D341Med (cell line): ENCODE data around the gene ACTR10.
"Not testable (repeated sequence)": the region's sequence is repeated elsewhere in the genome, so short reads cannot be mapped to it uniquely, and the experiment has no call there.

Source experiments
- DNase-seq: peaks from one replicate; pipeline ENCODE4 v3.0.0; 2012; ENCODE audit warnings: low spot score

Gene ACTR10

DNA sequence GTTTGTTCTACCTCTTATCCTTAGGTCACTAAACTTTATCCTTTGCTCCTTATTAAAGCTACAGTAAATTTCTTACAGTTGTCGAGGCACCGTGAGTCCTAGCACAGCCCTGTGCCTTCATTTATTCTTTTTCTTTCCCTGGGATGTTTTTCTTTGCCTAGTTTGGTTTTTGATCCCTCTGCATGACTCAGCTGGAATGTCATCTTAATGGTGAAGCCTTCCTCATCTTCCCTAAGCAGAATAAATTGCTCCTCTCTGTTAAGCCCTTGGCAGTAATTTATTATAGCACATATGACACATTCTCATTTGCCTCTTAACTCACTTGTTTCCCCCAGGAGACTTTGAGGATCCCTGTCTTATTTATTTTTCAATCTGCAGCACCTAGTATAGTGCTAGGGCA lies 16.6 kb downstream of the ACTR10 start:
- DNase-seq, result peak; percentile 48

DNA sequence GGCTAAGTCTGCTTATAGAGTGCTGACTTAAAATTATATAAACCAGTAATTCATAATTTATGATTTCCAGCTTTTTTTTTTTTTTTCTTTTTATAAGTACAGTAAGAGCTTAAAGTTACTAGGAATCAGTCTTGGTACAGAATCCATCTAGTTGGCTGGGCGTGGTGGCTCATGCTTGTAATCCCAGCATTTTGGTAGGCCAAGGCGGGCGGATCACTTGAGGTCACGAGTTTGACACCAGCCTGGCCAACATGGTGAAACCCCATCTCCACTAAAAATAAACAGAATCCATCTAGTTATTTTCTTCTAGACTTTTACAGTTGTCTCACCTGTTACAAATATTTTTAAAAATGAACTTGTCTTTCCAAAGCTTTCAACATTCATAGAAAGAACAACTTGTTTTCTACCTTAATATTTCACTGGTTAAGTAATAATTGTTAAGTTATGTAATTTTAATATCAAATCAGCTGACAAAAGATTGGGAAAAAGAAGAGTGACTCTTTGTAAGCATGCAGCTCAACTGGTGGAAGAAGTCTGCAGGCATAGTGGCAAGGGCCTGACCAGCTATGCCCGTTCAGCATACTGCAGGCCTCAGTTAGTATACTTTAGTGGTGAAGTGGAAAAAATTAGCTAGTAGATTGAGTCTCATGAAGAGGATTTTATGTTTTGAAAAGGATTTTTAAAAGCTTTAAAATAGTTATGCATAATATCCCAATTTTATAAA lies 27.3 kb downstream of the ACTR10 start:
- no peak for DNase-seq

DNA sequence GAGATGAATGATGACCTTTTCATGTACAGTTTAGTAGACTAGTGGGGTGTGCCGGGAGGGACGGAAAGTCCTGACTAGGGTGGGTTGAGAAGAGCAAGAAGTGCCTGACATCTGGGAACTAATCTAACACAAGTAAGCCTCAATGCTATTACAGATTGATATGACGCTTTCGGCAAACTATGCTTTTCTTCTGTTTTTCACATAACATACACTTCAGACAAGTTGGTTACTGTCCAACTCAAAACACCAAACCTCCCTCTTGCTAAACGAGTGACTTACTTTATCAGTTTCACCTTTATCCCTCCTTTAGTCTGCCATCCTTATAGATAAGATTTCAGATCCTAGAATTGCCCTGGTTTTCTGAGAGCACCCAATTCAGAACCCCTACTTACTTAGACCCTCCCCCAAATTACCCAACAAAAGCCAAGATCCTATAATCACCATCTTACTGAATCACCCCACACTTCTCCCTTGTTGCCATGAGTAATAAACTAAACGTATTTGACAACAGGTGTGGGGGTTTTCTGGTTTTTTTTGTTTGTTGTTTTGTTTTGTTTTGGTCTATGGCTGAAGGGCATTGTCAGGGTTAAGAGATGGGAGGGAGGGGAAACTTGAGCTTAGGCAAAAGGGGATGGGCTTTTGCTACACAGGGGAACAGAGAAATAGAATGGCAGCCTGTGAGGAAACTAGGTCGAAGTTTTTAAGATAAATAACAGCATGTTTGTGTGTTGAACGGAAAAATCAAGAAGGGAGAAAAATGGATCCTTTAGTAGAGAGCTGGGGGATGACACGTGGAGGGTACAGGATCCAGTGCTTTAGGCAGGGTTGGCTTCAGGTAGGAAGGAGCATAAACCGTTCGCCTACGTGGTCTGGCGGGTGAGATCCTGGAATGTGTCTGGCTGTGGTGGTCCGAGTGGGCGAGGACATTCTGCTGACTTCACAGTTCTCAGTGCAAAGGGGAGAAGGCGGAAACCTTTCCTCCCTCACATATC lies 38.6 kb downstream of the ACTR10 start:
- DNase-seq, result peak; percentile 28

DNA sequence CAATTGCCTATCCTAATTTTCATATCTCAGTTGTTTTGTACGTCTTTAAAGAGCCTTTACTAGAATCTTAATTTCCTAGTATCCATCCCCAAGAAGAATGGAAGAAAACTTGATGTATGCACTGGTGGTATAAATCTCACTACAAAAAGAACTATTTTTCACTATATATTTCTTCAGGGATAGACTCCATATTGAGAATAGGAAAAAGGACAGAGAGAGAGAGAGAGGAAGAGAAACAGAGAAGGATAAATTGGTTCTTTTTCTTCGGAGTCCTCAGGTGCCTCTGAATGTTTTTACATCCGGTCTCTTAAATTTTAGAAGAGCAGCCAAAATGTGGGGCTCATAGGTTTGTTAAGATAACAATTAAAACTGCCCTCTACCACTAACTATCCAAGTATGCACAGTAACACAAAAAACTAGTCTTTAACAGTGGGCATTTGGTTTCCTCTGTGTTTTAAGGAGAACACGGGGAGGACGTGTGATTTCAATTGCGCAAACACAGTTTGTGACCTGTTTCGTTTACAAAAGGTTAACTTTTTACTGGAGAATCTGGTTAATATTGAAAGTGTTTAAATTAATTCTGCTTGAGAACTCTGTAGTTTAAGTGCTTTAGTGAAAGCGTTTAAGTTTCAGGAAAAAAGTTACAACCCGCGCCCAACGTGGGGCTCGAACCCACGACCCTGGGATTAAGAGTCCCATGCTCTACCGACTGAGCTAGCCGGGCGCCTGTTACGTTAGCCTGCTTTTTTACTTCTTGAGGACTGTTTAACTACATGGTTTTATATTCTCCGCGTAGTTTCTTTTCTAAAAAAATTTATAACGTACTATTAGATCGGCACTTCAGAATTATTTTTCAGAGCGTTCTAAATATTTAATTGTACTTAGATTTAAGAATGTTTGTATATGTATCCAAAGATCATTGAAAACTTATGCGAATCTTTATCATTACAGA lies 39.6 kb downstream of the ACTR10 start:
- DNase-seq, result peak; percentile 40

DNA sequence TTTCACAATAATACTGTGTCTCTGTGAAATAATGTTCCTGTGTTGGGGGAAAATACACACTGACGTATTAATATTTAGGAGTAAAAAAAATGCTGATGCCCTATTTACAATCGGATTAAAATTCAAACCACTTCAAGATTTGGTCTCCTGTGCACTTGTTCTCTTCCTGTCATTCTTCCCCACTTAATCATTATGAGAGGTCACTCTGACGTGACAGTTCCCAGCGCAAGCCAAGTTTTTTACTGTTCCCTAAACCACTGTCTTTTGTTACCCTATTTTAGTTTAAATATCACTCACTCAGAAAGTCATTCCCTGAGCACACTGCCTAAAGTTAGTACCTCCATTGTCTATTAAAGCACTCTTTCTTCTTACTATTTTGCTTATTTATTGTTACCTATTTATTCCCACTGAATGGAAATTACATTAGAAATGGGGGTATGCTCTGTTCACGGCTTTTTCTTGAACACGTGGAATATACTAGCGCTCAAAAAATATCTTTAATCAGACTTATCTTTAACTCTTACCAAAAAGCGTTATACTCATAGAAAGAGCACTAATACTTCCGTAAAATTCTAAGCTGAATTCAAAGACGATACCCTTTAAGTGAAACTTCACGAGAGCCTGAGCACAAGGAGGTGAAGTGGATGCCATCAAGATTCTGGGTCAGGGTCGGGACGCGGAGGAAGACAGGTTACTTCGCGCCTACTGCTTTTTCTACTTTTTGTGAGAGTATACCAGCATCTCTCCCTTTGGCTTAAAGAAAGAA lies 44.0 kb downstream of the ACTR10 start:
- no peak for DNase-seq

DNA sequence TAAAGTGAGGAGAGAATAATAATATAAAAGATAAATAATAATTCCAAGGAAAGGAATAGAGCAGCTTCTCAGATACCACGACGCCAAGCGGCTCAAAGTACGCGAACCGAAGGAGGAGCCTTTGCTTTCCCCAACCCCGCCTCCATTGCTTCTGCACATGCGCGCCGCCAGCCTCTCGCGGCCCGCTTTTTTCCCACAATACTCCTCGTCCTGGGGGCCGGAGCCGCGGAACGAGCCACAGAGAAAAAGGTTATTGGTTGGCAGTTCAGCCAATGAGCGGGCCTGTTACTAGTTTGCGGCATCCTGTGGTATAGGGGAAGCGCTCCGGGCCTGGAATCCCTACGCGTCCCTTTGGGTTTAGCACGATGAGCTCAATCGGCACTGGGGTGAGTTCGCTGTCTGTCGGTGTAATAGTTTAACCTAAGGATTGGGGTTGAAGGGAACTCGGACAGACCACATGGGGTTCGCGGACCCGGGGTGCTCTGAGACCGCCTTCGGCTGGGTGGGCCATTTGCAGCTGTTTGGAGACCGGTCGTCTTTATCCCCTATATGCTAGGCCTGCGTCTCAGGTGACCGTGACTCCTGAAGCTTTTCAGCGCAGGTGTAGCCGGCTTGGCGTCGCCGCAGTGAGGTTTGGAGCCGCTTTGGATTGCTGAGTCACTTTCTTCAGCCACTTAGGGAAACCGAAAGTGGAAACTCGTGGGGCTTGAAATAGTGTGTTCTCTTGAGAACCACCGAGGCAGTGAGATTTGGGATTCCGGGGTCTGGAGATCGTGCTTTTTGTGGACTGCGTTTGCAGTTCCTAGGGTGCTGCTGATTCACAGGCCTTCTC lies 44.8 kb downstream of the ACTR10 start, which contains the start of gene PSMA3:
PSMA3 (plus strand) TSS at position 288 of the 832 bp plus-strand sequence; CDS start at position 366, 78 bp downstream.
- peak; percentile 97 for DNase-seq

DNA sequence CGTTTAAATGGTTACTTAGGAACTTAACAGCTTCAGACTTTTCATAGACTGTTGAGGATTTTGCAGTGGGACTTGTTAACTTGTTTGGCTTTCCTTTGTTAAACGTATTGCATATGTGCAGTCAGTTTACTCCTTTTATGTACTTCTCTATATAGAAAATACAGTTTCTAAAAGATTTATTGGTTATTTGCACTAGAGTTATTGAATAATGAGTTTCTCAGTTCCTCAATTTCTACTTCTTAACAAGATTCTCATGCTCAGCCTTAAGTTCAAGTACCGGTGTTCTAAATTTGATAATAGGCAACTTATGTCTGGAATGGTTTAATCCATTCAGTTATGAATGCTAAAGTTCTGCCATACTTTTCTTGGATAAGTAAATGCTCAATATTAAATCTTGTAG lies 45.6 kb downstream of the ACTR10 start:
- no peak for DNase-seq

DNA sequence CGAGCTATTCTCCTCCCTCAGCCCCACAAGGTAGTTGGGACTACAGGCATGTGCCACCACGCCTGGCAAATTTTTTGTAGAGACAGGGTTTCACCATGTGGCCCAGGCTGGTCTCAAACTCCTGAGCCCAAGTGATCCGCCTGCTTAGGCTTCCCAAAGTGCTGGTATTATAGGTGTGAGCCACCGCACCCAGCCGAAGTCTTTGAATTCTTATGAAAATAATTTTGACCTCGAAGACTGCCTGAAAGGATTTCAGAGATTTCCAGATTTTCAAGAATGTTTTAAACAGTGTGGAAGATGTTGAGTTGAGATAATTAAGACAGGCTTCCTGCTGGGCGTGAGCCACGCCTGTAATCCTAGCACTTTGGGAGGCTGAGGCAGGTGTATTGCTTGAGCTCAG lies 49.7 kb downstream of the ACTR10 start:
- DNase-seq, result no peak

DNA sequence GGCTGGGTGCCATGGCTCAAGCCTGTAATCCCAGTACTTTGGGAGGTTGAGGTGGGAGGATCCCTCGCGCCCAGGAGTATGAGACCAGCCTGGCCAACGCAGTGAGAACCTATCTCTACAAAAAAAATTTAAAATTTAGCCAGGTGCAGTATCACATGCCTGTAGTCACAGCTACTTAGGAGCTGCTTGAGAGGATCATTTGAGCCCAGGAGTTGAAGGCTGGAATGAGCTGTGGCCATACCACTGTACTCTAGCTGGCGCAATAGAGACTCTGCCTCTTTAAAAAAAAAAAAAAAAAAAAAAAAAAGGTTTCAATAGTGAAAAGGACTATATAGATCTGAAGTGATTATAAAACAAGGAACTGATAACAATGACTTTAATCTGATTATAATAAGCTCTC lies 58.2 kb downstream of the ACTR10 start:
- DNase-seq, result peak; percentile 43

DNA sequence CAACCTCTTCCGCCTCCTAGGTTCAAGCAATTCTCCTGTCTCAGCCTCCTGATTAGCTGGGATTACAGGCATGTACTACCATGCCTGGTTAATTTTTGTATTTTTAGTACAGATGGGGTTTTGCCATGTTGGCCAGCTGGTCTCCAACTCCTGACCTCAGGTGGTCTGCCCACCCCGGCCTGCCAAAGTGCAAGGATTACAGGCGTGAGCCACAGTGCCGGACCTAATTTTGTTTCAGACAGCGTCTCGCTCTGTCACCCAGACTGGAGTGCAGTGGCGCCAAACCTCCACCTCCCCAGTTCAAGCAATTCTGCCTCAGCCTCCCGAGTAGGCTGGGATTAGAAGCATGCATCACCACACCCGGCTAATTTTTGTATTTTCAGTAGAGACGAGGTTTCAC lies 62.1 kb downstream of the ACTR10 start:
- DNase-seq, result not testable (repeated sequence)

DNA sequence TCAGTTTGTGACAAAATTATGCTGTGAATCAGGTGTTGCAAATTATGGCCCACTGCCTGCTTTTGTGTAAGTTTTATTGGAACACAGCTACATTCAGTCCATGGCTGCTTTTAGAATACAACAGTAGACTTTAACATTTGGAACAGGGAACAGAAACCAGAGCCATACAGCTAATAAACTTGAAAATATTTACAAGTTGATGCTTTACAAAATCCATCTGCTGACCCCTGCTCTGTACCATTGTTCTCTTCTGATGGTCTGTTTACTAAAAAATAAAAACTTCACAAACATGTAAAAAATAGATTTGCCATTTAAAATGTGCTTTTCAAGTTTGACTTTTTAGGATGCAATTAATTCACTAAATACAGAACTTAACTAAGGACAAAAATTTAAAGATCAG lies 65.5 kb downstream of the ACTR10 start:
- DNase-seq, result no peak

DNA sequence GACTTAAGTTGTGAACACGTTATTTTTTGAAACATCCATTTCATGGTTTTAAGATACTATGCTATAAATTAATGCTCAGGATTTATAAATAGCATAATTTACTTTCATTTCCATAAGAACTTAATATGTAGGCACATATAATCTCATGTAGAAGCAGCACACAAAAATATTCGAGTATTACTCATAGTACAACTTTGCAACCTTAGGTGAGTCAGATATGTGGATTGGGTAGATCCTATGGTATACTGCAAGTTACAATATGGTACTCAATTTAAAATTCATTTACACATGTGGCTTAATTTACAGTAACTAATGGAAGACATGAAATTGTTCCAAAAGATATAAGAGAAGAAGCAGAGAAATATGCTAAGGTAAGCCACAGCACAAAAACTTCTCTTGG lies 70.7 kb downstream of the ACTR10 start:
- no peak for DNase-seq

DNA sequence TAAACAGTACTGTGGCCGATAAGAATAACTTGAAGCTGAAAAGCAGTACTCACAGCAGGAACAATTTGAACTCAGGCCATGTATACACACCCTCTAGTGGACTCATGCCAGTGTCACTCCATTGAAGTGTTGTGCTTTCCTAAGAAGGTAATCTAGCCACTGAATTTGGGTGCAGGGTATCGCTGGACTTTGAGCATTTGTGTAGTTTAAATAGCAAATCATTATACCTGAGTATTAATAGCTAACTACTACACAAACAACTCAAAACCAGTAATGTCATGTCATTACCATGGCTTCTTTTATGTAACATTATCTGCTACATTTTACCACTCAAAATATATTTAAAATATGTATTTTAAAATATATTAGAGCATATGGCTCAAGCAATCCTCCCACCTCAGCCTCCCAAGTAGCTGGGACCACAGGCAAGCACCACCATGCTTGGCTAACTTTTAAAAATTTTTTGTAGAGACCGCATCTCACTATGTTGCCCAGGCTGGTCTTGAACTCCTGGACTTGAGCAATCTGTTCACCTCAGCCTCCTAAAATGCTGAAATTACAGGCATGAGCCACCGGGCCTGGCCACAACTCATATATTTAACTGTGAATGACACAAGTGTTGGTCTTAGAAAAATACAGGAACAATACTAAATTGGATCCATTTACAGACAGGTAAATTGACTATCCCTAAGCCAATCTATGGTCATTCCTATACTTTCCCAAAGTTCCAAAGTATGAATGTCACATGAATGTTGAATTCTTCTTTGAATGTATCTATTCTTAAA lies 72.8 kb downstream of the ACTR10 start:
- DNase-seq, result no peak

DNA sequence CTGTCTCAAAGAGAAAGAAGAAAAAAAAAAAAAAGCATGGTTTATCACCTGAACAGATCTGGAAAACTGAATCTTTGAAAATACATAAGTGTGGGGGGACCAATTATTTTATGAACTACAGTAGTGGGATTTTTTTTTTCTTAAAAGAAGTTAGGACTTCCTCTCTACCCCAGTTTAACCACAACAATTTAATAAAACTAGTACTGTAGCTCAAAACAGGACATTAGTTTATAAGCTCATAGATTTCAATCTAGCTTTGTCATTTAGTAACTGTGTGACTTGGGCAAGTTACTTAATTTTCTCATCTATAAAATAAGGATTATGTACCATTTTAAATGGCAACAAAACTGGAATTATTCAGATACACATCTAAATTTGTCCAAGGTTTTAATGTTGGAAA lies 74.9 kb downstream of the ACTR10 start:
- DNase-seq, result no peak

DNA sequence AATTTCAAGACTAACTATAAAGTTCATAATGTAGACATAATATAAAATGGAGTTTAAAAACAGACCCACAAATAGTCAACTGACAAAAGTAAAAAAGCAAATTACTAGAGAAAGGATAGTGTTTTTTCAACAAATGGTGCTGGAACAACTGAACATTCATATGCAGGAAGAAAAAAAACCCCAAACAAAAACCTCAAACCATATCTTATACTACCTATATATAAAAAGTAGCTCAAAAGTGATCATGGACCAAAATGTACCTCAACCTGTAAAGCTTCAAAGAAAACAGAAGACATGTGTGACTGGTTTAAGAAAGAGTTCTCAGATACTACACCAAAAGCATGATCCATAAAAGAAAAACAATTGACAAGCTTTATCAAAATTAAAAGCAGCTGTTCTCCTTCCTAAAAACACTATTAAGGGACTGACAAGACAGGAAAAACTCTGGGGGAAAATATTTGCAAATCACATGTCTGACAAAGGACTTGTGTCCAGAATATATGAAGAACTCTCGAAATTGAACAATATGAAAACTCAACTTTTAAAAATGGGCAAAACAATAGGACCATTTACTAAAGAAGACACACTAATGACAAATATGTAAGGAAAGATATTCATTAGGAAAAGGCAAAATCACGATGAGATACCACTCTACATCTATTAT lies 75.7 kb downstream of the ACTR10 start:
- no peak for DNase-seq

DNA sequence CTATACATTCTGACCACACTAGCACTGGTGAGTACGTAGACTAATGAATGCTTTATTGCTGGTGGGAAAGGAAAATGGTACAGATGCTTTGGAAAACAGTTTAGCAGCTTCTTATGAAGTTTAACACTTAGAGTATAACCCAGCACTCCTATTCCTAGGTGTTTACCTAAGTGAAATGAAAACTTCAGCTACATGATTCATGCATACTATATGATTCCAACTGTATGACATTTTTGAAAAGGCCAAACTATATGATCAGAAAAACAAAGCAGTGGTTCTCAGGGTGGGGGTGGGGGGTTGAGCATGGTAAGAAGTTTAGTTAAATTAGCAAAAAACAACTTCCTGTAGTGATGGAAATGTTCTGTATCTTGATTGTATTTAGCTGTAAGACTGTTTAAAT lies 76.3 kb downstream of the ACTR10 start:
- DNase-seq, result no peak

DNA sequence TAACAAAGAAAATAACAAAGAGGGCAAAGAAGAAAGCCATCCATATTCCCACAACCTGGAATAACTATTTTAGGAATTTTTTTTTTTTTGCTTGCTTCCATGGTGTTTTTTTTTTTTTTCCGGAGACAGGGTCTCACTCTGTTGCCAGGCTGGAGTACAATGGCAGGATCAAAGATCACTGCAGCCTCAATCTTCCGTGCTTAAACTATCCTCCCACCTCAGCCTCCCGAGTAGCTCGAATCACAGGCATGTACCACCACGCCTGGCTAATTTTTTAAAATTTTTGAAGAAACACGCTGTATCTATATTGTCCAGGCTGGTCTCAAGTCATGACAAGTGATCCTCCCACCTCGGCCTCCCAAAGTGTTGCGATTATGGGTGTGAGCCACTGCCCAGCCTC lies 78.2 kb downstream of the ACTR10 start:
- DNase-seq, result no peak

DNA sequence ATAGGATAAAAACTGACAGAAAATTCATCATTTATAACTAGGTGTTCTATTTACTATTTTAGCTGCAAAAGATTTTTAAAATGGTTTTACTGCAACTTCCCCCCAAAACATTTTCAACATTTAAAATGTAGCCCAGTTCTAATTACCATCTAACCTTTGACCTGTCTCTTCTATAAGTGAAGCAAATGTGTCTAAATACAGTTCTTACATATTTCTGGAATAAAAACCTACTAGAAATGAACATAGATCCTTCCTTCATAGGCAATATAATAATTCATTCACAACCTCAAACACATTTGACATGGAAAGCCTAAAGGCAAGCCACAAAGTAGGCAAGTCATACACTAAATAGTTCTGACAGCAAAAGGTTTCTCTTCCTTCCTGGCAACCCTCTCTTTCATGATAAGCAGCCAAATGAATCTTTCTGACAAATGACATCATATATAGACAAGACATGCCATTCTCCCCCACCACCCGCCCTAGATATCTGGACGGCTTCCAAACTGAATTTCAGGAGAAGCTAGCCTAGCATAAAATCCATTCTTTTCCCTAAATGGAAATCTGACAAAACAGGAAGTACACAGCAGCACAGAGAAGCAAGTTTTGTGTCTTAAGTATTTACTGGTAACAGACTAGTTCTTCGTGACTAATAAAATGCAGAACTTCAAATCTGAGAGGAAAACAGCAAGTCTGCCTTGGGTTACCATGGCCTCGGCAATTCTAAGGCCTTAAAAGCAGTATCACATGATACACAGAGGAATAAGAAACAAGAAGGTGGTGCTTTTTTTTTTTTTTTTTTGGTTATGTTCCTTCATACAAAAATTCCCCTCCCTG lies 81.2 kb downstream of the ACTR10 start:
- no peak for DNase-seq
